Occipital lobe (tissue), 2 donors: ENCODE measurements around the gene EXOC4. TPM values are rescaled to one million over a fixed set of nuclear protein-coding genes. Genes with fewer than 3 reads are reported as not detected.
"Not testable (repeated sequence)": the region's sequence is repeated elsewhere in the genome, so short reads cannot be mapped to it uniquely, and the experiment has no call there.

Experiments used
- DNase-seq: peaks from one replicate; lab custom pipeline; 2025; lab: John Stamatoyannopoulos, UW
- total RNA-seq: library from RNA; depleted of rRNA; stranded (reverse); fragments of >200 nt; gene quantifications from one replicate; pipeline ENCODE4 v1.2.3, GENCODE V29; 2014

The EXOC4 gene
- total RNA-seq, 1 donor from 2014 or later: 341 TPM

DNA sequence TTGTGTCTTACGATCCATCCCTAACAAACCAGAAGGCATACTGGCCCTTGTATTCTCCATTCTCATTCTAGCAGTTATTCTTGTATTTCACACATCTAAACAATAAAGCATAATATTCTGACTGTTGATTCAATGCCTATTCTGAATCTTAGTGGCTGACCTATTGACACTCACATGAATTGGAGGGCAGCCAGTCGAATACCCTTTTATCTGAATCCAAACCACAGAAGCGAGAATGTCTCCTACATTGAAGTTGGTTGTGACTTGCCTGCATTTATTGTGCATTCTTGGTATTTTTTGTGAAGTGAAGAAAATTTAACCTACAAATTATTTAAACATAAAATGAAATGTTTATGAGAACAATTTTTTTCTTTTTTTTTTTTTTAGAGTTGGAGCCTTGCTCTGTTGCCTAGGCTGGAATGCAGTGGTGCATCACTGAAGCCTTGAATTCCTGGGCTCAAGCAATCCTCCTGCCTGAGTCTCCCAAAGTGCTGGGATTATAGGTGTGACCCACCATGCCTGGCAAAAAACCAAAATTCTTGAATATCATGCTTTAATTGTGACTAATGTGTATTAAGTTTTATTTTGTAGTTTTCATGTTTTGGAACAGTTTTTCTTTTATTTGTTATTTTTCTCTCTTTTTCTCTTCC is 22.7 kb downstream of the EXOC4 start:
- no peak for DNase-seq

DNA sequence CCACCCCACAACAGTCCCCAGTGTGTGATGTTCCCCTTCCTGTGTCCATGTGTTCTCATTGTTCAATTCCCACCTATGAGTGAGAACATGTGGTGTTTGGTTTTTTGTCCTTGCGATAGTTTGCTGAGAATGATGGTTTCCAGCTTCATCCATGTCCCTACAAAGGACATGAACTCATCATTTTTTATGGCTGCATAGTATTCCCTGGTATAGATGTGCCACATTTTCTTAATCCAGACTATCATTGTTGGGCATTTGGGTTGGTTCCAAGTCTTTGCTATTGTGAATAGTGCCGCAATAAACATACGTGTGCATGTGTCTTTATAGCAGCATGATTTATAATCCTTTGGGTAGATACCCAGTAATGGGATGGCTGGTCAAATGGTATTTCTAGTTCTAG is 26.1 kb downstream of the EXOC4 start:
- DNase-seq: not testable (repeated sequence)

DNA sequence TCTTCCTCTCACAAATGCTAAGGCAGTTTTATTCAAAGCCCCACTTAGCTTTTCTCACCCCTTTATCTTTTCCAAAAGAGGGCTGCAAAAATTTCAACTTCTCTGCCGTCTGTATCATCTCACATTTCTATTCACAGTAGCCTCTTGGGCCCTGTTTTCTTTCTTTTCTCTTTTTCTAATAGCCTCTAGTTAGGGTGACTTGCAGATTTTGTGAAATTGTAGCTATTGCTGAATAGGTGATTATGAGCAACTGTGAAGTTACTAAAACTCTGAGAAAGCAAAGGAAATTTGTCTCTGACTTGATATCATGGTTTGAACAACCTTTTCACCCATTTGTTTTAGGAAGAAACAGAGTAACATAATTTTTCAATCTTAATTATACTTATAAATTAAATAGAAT is 29.2 kb downstream of the EXOC4 start:
- no peak for DNase-seq

DNA sequence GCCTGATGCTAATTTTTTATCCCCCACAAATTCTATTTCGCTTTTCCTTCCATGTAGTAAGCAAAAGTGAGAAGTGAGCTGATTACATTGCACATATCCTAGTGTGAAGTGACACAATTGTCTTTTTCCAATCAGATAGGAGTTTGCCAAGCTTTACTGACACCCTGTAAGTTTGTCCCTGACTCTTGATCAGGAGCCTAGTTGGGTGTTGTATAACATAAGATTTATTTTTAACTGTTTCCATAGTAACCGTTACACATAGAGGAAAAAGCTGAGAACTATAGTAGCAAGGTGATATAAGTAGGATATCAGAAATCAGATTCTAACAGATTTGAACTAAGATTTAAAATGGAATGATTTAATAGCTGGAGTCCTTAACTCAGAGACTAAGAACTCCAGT is 31.2 kb downstream of the EXOC4 start:
- DNase-seq: no peak

DNA sequence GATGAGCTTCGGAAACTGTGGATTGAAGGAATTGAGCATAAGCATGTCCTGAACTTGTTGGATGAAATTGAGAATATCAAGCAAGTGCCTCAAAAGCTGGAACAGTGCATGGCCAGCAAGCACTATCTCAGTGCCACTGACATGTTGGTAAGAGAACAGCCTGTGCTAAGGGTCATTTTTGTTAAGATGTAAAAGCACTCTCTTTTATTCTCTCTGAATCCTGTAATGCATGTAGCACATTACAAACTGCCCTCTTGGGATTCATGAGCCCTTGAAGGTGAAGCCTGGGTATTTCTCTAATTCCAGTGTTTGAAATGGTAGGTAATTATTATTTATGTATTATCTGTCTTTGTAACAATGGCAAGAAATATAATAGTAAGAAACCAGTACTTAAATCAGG is 36.1 kb downstream of the EXOC4 start:
- no peak for DNase-seq

DNA sequence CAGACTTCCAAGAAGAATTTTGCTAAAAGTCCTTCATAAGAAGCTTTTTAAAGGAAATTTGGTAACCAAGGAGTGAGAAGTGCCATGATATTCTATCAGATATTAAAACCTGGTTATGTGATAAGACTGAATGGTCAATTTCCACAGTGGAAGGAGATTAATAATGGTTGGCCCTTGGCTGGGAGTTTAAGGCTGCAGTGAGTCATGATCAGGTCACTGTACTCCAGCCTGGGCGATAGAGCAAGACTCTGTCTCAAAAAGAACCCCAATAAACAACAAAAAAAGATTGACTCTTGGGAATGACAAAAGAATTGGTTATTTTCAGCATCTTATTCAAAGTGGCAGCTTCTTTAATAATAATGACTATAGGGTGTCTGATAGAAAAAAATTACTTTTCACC is 37.2 kb downstream of the EXOC4 start:
- DNase-seq: no peak

DNA sequence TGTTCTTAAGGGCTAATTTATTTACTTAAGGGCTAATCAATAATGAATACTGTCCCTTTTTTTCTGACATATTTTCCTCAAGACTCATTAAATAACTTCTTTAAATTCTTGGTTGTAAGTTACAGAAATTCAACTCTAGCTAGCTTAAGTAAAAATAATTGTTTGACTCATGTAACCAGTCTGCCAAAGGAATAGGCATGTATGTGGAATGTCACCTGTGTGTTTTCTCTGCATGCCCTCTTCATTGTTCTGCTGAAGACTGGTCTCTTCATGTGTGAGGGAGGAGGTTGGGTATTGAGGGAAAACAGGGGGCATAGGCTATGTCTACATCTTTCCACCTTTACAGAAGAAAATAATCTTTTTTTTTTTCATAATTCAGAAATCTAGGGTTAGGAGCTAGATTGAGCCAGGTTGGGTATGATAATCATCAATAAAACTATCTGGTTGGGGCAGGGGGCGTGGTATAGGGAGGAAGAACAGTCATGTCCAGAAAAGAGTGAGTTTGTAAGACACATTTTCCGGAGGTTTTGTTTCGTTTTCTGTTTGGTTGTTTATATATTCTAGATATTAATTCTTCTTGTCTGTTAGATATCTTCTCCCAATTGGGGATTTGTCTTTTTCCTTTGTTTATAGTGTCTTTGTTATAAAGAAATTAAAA is 37.9 kb downstream of the EXOC4 start:
- DNase-seq: no peak

DNA sequence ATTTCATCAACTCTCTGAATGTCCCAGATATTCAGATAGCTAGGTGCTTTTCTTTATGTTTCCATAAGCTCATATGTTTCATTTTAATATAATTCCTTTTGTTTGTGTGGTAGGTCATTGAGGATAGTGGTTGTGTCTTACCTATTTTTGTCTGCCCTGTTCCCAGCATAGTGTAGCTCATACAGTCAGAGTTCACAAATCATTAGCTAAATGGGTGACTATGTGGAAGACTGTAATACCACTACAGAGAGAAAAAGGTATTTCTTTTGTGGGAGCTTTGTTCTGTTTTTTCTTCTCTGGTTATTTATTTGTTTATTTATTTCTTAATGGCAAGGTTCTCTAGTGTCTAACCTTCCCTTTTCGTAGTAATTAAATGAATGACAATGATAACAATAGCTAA is 39.8 kb downstream of the EXOC4 start:
- no peak for DNase-seq

DNA sequence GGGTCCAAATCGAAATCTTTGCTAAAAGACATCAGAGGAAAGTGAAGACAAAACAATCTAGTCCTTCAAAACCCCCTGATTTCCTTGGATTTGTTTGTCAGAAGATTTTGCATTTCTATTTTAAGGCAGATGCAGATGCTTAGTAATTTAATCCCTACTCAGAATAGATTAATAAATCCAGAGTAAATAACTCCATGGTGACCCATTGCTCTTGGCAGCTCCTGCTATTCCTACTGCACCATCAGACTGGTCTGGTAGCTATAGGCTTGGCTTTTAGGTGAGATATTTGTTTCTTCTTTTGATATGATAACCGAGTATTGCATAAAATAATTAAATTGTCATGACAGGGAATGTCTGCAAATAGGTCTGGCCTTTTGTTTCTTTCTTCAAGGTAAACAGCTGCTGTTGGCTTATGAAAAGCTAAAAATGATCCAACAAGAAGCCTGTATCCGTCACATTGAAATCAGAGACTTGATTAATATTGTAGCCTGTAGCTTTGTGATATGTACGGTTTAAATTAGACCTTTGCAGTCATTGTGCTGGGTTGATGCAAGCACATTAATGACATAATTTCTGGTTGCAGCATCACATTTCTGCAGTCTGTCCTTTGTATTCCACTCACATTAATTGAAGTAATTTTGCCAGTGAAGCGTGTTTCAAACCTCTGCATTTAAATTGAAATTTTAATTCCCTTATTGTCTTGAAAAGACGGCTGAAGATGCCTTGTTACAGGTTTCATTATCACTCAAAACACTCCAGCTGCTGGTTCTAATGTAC is 40.7 kb downstream of the EXOC4 start:
- no peak for DNase-seq

DNA sequence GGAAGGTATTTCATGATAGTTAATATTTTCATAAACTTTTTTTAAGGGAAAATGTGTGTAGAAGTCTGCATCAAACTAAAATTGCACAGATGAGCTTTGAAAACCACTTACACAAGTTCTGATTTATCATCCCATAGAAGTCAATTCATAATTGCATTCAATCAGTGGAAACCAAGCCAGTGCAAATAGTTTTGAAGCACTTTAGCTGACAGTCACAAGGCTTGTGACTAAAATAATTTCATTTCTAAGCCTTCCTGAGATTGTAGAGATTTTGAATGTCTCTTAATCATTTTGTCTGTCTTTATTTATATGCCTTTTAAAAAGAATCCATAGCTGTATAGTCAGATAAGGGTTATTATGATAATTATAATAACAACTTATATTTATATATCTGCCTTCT is 41.4 kb downstream of the EXOC4 start:
- no peak for DNase-seq

DNA sequence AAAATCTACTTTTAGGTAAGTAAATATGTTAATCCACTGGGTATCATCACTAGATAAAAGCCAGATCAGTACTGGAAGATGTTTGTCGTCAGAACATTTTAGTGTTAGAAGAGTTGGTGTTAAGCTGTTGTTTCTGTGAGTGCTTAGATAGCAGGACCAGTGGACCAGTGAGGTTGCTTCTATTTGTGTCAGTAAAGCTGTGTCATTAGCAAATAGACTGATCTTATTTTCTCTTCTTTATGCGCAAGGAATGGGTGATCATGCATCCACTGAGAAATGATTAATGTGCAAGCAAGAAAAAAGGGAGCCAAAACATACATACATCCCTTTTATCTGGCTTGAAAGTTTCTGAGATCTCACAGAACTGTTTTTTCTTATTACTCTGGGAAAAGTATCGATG is 42.6 kb downstream of the EXOC4 start:
- no peak for DNase-seq

DNA sequence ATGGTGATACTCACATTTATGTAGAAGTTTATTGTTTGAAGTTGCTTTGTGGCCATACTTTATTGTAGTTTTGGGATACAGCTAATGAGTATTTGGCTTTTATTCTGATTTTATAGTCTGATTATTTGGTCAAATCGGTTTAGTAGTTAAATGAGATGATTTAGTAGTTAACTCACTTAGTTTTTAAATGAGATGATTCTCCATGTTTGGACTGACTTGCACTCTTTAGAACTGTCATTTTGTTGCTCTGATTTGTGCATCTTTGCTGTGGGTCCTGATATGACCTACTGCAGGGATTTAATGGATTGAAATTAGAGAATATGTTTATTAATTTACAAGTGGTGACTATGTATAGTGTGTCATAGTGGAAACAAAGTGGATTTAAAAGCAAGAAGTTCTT is 44.2 kb downstream of the EXOC4 start:
- no peak for DNase-seq

DNA sequence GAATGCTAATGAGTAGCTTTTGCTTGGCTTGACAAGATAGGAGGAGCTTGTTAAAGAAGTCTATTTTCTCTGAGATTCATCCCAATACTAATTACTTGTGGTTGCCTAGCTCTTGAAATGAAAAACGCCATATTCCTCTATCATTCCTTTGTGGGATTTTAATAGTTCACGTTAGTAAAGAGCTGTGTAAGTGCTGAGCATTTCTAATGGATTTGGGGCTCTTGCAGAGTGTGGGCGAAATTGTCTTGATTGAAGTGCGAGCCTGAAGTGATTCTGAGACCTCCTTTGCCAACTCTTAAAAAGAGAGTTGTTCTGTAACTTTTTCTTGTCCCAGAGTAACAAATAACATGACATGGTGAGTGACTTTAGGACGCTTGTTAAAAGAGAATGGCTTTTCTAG is 45.2 kb downstream of the EXOC4 start:
- no peak for DNase-seq

DNA sequence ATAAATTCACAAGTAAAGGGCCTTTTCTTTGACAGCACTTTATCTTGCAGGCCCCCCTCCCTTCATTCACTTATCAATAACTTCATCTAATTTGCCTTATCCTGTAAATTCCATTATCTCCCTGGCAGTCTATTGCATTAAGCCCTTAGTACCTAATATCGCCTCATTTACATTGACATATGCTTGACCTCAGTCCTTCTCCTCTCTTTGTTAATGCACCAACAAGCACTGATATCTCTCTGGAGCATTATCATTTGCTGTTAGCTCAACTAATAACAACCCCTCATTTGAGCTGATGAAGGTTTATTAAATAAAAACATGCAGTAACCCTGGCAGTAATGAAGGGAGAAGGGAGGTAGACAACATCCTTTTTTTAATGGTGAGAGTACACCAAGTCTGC is 46.8 kb downstream of the EXOC4 start:
- no peak for DNase-seq

DNA sequence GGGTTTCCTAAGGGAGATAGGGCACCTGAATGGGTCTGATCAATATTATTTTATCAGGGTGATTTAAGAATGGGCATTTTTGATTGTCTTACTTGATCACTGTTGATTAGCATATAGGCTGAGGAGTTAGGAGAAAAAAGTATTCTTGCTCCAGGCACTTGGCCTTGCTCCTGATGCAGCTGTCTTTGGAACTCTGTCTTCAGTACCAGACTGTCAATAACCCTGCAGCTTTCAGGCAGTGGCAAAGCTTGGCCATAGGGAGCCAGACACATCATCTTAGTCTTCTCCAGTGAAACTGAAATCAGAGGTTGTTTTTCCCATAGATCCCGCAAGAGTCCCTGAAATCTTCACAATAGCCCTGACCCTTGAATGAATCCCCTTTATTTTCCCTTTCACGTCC is 47.2 kb downstream of the EXOC4 start:
- DNase-seq: no peak

DNA sequence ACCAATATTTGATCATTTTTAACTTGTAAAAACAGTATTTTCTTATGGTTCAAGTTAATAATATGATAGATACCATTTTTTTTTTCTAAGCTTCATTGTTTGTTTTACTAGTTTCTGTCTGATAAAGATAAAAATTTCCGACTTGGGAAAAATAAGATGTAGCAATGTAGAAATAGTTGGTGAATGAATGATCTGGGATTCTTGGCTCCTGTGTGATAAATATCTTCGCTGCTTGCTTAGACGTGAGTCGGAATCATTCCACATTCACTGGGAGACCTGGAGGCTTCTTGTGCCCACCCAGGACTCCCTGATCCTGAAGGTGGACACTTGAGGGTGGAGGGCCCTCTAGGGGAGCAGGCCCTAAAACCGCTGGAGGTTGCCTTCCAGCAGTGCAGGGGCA is 47.9 kb downstream of the EXOC4 start:
- DNase-seq: no peak

DNA sequence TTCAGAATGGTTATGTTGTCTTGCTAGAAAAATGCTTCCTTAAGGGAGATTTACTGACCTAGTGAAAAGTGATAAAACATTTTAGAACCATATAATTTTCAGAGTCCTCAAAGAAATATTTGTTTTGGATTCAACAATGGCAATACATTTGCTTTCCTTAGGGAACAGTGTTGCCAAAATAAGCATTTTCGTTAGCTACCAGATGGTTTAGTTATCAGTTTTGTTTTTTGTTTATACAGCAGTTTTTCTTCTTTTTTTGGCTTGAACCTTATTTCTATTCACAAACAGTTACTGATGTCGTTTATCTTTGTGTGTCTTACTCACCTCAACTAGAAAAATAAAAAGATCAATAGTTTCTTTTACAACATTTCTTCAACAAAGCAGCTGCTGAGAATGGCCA is 48.6 kb downstream of the EXOC4 start:
- DNase-seq: no peak

DNA sequence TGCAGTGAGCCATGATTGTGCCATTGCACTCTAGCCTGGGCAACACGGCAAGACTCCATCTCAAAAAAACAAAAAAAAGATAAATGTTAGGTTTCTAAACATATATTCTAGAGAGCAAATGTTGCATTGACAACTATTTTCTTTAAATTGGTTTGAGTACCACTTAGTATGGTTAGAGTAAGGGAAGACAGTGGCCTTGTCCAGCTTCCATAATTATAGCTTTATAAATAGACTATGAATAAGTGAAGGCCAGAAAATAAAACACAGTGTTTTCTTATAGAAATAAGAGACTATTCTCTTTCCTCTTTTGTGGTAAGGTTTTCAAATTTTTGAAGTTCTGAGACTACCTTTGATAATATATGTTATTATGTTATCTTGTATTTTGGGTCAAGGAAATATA is 50.5 kb downstream of the EXOC4 start:
- no peak for DNase-seq

DNA sequence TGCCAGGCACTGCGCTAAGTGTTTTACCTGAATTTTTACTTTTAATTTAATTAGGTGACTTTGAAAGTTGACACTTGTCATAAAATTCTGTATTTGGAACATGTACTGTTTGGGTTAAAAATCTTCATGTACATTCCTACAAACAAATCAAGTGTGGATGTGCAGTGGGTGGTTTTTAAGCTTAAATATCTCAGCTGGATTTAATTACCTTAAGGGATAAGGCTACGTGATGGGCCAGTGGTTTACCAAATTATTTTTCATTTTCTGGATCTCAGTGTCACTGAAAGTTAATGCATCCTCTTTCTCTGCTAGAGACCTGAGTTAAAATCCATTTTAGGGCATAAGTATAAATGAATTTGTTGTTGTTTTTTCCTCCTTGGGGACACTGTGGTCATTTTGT is 51.1 kb downstream of the EXOC4 start:
- DNase-seq: no peak

DNA sequence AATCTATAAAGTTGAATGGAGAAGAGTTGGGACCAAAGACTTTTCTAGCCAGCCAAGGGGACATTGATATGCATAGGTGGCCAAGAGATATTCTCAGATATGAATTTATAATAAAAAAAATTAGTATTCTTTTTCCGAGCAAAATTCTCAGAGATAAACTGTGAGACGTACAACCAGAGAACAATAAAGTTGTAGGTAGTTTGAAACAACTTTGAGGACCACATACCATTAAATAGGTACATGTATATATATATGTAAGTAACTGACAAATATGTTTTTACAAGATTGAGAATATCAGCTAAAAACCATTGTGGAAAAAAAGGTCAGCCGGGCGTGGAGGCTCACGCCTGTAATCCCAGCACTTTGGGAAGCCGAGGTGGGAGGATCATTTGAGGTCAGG is 56.5 kb downstream of the EXOC4 start:
- no peak for DNase-seq

DNA sequence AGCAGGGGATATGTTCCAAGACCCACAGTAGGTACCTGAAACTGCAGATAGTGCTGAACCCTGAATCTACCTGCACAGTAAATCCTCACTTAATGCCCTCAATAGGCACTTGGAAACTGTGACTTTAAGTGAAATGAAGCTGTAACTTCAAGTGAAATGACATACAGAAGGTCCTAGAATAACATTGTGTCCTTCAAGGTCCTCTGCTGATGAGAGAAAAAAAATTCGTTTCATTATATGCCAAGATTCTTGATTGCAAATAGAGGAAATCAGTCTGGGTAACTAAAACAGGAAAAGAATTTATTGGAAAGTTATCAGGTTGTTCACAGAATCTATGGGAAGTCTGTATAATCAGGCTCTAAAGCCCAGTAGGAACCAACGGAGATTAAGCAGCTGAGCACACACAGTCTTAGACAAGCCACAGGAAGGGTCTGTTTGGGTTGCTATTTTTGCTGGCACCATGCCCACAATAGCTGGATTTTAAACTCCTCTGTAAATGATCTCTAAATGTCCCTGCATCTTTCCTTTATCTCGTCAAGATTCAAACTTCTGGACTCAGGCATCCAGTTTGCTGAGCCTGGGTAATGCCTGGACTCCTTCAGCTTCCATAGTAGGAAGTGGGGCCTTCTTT is 57.5 kb downstream of the EXOC4 start:
- DNase-seq: no peak

DNA sequence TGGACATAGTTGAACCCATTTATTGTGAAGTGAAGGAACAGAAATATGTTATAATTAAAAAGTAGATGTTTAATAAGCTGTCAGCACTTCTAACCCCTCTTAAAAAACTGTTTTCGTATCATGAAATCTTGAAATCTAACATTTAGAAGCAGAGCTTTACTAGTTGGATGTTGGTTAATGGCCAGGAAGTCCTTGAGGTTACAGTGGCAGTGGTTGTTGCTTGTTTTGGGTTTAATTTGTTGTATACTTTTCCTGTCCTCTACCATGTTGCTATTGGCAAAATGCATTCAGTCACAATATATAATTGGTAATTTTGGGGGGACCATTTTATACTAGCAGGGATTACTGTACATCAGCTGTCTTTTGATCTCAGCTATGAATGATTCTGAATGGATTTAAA is 60.7 kb downstream of the EXOC4 start:
- no peak for DNase-seq

DNA sequence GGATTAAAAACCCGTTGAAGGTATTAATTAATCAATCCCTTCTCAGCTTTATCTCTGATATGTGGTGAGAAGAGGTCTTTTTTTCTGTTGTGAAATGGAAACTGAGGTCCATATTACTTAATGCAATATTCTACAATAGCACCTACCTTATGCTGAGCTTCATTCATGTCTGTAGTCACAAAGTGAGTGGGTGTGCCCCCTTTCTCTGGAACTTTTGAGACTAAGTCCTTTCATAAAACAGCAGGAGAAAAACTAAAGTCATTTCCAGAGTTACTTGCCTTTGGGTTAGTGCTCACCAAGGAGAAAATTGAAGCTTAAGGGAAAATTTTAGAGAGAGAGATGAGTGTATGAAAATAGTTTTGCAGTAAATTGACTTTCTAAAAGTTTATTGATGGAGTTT is 61.2 kb downstream of the EXOC4 start:
- no peak for DNase-seq
